Endothelial cell of umbilical vein (primary cell): Measurements from ENCODE around the gene NLN.

ENCODE experiments used
- POLR2A ChIP-seq: IDR thresholded peaks from 2 replicates; pipeline ENCODE4 v1.6.1; 2012; ENCODE audit warnings: low read depth, mild to moderate bottlenecking, control low read depth, low read length
- TF ChIP-seq, protein P1 (sequence below): IDR thresholded peaks from 2 replicates; pipeline ENCODE4 v1.6.1; 2011; ENCODE audit not compliant: insufficient read depth, insufficient read length

DNA sequence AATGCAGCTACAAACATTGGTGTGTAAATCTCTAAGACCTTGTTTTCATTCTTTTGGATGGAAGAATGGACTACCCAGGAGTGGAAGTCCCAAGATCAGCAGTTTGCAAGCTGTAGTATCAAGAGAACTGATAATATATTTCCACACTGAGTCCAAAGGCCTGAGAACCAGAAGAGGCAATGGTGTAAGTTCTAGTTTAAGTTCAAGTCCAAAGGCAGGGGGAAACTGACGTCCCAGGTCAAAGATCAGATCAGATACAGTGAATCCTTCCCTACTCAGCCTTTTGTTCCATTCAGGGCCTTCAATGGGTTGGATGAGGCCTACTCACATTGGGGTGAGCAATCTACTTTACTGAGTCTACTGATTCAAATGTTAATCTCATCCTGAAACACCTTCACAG lies 124.1 kb downstream of the NLN start:
- TF ChIP-seq POLR2A, result no peak
- TF ChIP-seq, protein P1, sequence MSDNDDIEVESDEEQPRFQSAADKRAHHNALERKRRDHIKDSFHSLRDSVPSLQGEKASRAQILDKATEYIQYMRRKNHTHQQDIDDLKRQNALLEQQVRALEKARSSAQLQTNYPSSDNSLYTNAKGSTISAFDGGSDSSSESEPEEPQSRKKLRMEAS, result no peak
